B cell (primary cell): ENCODE data around the gene OR1S1.

Experiments used
- CTCF ChIP-seq: fragments of 200-600 bp; IDR thresholded peaks from one replicate; pipeline ENCODE4 v1.8.0; 2022; ENCODE audit warnings: antibody characterized with exemption, mild to moderate bottlenecking
- EZH2 ChIP-seq: IDR thresholded peaks from 2 replicates; pipeline ENCODE4 v1.6.1; 2012; ENCODE audit warnings: borderline replicate concordance, low read depth, mild to moderate bottlenecking, moderate library complexity, low read length; ENCODE audit not compliant: insufficient read depth, poor library complexity, severe bottlenecking

- TF ChIP-seq CTCF (no peak), EZH2 (no peak)
Measured at GRCh38 chr11:58216476-58216875, 4.0 kb downstream of the OR1S1 start.
